ENCODE data around the gene MRPL39.

The MRPL39 gene

GRCh38 chr21:25614441-25614840 lies 7.2 kb upstream of the MRPL39 start:
- H3K27ac ChIP-seq (ENCODE audit: low read depth, low read length) = no peak overlapping the region
- H3K4me2 ChIP-seq (ENCODE audit: low read length) = no peak overlapping the region
- no peaks in the 10 kb centered on the region for H3K36me3 ChIP-seq (ENCODE audit: control insufficient read depth in 1 of 2, insufficient read depth in 2 of 2, low read length in 2 of 2)
- no peak overlapping the region for H3K14ac ChIP-seq (ENCODE audit: low read length)
- H3K4me3 ChIP-seq (ENCODE audit: low read depth, low read length) = no peak overlapping the region
- H3K9ac ChIP-seq (ENCODE audit: low read length) = no peak overlapping the region
- H3K9me3 ChIP-seq (ENCODE audit: insufficient read depth, low read depth, low read length) = no peaks in the 10 kb centered on the region
- no CpG with 5 or more reads among the region's 1 CpG for WGBS (ENCODE audit: extremely low coverage, insufficient coverage, insufficient read length)
- no peaks in the 10 kb centered on the region for H3K27me3 ChIP-seq (ENCODE audit: insufficient read depth, low read length)
- no peak overlapping the region for H2BK12ac ChIP-seq (ENCODE audit: low read length)
- H3K4me1 ChIP-seq (ENCODE audit: control insufficient read depth in 1 of 2, insufficient read depth in 2 of 2, low read length in 2 of 2) = peaks cover 0 to 2% of the 10 kb centered on the region in 2 experiments
- H2BK5ac ChIP-seq (ENCODE audit: low read depth, low read length, poor library complexity) = no peak overlapping the region
- H3K79me1 ChIP-seq (ENCODE audit: low read length) = no peaks in the 10 kb centered on the region
- no peak overlapping the region for H4K12ac ChIP-seq (ENCODE audit: low read depth, low read length)
- H3K4ac ChIP-seq (ENCODE audit: low read depth, low read length) = no peak overlapping the region
- H3K18ac ChIP-seq (ENCODE audit: low read length) = no peak overlapping the region
- H3K23ac ChIP-seq (ENCODE audit: low read length) = no peak overlapping the region
- no peak overlapping the region for H4K91ac ChIP-seq (ENCODE audit: low read depth, low read length)
- no peaks in the 10 kb centered on the region for H3K79me2 ChIP-seq (ENCODE audit: control insufficient read depth, insufficient read depth, low read length, poor library complexity)
- no peak overlapping the region for H4K8ac ChIP-seq (ENCODE audit: low read depth, low read length)
- no peak overlapping the region for H2AK5ac ChIP-seq (ENCODE audit: low read length)
- no peak overlapping the region for H2BK120ac ChIP-seq (ENCODE audit: insufficient read depth, low read length, poor library complexity)
- no peak for DNase-seq
- H2AFZ ChIP-seq (ENCODE audit: insufficient read depth, low read length, poor library complexity) = no peak overlapping the region

GRCh38 chr21:25608044-25608737 lies 910 bp upstream of the MRPL39 start:
- H3K23ac ChIP-seq (ENCODE audit: low read length) = no peak overlapping the region
- no CpG with 5 or more reads among the region's 18 CpGs for WGBS (ENCODE audit: extremely low coverage, insufficient coverage, insufficient read length)
- H3K18ac ChIP-seq (ENCODE audit: low read length) = no peak overlapping the region
- no peak overlapping the region for H3K9ac ChIP-seq (ENCODE audit: low read length)
- no peak overlapping the region for H2BK12ac ChIP-seq (ENCODE audit: low read length)
- H4K12ac ChIP-seq (ENCODE audit: low read depth, low read length) = no peak overlapping the region
- no peak overlapping the region for H4K91ac ChIP-seq (ENCODE audit: low read depth, low read length)
- H3K79me1 ChIP-seq (ENCODE audit: low read length) = peaks cover 5% of the 10 kb centered on the region
- H2BK5ac ChIP-seq (ENCODE audit: low read depth, low read length, poor library complexity) = no peak overlapping the region
- H3K27ac ChIP-seq (ENCODE audit: low read depth, low read length) = no peak overlapping the region
- H3K36me3 ChIP-seq (ENCODE audit: control insufficient read depth in 1 of 2, insufficient read depth in 2 of 2, low read length in 2 of 2) = peaks cover 3 to 8% of the 10 kb centered on the region in 2 experiments
- peak overlapping the region; percentile 90 for H3K4me3 ChIP-seq (ENCODE audit: low read depth, low read length)
- H3K4ac ChIP-seq (ENCODE audit: low read depth, low read length) = no peak overlapping the region
- peak; percentile 66 to 91 for DNase-seq
- no peak overlapping the region for H2AFZ ChIP-seq (ENCODE audit: insufficient read depth, low read length, poor library complexity)
- no peak overlapping the region for H2BK120ac ChIP-seq (ENCODE audit: insufficient read depth, low read length, poor library complexity)
- H3K14ac ChIP-seq (ENCODE audit: low read length) = no peak overlapping the region
- H3K4me2 ChIP-seq (ENCODE audit: low read length) = peak overlapping the region; percentile 61
- H4K8ac ChIP-seq (ENCODE audit: low read depth, low read length) = no peak overlapping the region
- no peaks in the 10 kb centered on the region for H3K9me3 ChIP-seq (ENCODE audit: insufficient read depth, low read depth, low read length)
- peaks cover 4% of the 10 kb centered on the region for H3K79me2 ChIP-seq (ENCODE audit: control insufficient read depth, insufficient read depth, low read length, poor library complexity)
- H3K27me3 ChIP-seq (ENCODE audit: insufficient read depth, low read length) = no peaks in the 10 kb centered on the region
- H3K4me1 ChIP-seq (ENCODE audit: control insufficient read depth in 1 of 2, insufficient read depth in 2 of 2, low read length in 2 of 2) = peaks cover 0 to 2% of the 10 kb centered on the region in 2 experiments
- H2AK5ac ChIP-seq (ENCODE audit: low read length) = no peak overlapping the region

DNA sequence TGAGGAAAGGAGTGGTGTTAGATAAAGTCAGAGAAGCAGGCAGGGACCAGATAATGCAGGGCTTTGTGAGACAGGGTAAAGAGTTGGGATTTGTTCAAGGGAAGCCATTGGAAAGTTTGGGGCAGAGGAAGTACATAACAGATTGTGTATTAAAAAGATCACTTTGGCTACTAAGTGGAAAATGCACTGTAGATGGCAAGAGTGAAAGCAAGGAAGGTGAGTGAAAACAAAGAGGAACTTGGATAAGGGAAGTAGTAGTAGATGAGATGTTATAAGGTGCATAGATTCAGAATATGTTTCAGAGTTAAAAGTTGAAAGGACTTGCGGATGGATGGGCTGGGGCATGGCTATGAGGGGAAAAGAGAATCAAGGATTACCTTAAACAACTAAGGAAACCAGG lies 17.4 kb downstream of the MRPL39 start:
- Histone ChIP-seq H3K4me3 (ENCODE audit: low read depth, low read length) (no peak overlapping the region), H3K18ac (ENCODE audit: low read length) (no peak overlapping the region), H4K8ac (ENCODE audit: low read depth, low read length) (no peak overlapping the region), H3K9me3 (ENCODE audit: insufficient read depth, low read depth, low read length) (no peaks in the 10 kb centered on the region), H3K36me3 (ENCODE audit: control insufficient read depth in 1 of 2, insufficient read depth in 2 of 2, low read length in 2 of 2) (peaks cover 2 to 20% of the 10 kb centered on the region in 2 experiments), H2AFZ (ENCODE audit: insufficient read depth, low read length, poor library complexity) (no peak overlapping the region), H3K14ac (ENCODE audit: low read length) (no peak overlapping the region), H4K91ac (ENCODE audit: low read depth, low read length) (no peak overlapping the region), H3K27me3 (ENCODE audit: insufficient read depth, low read length) (no peaks in the 10 kb centered on the region), H3K4ac (ENCODE audit: low read depth, low read length) (no peak overlapping the region), H3K27ac (ENCODE audit: low read depth, low read length) (no peak overlapping the region), H3K79me1 (ENCODE audit: low read length) (no peaks in the 10 kb centered on the region), H2AK5ac (ENCODE audit: low read length) (no peak overlapping the region), H4K12ac (ENCODE audit: low read depth, low read length) (no peak overlapping the region), H3K79me2 (ENCODE audit: control insufficient read depth, insufficient read depth, low read length, poor library complexity) (no peaks in the 10 kb centered on the region), H3K4me1 (ENCODE audit: control insufficient read depth in 1 of 2, insufficient read depth in 2 of 2, low read length in 2 of 2) (no peaks in the 10 kb centered on the region), H3K23ac (ENCODE audit: low read length) (no peak overlapping the region), H2BK12ac (ENCODE audit: low read length) (no peak overlapping the region), H3K4me2 (ENCODE audit: low read length) (no peak overlapping the region), H2BK120ac (ENCODE audit: insufficient read depth, low read length, poor library complexity) (no peak overlapping the region), H2BK5ac (ENCODE audit: low read depth, low read length, poor library complexity) (no peak overlapping the region), H3K9ac (ENCODE audit: low read length) (no peak overlapping the region)
- WGBS (ENCODE audit: extremely low coverage, insufficient coverage, insufficient read length) = no CpG with 5 or more reads among the region's 1 CpG
- DNase-seq = no peak

DNA sequence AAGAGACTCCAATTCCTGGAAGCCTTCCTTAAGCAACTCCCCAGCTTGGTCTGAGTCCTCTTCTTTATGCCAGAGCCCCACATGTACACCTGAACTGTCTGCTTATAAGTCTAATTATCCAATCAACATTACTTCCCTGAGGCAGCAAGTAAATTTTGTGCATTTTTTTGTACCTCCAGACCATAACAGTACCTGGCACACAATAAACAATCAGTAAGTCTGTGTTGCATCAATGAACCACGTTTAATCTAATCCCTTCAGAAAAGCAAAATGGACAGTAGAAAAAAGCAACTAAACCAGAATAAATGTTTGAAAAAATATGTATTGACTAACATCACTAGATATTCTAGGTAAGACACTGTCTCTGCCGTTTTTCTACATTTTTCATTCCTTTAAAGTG lies 20.5 kb downstream of the MRPL39 start:
- WGBS (ENCODE audit: extremely low coverage, insufficient coverage, insufficient read length) = no CpG with 5 or more reads among the region's 2 CpGs
- Histone ChIP-seq H3K36me3 (ENCODE audit: control insufficient read depth in 1 of 2, insufficient read depth in 2 of 2, low read length in 2 of 2) (peaks cover 0 to 8% of the 10 kb centered on the region in 2 experiments), H2AFZ (ENCODE audit: insufficient read depth, low read length, poor library complexity) (no peak overlapping the region), H4K8ac (ENCODE audit: low read depth, low read length) (no peak overlapping the region), H3K9ac (ENCODE audit: low read length) (no peak overlapping the region), H2BK12ac (ENCODE audit: low read length) (no peak overlapping the region), H3K27ac (ENCODE audit: low read depth, low read length) (no peak overlapping the region), H3K4me3 (ENCODE audit: low read depth, low read length) (no peak overlapping the region), H2BK5ac (ENCODE audit: low read depth, low read length, poor library complexity) (no peak overlapping the region), H3K27me3 (ENCODE audit: insufficient read depth, low read length) (no peaks in the 10 kb centered on the region), H3K9me3 (ENCODE audit: insufficient read depth, low read depth, low read length) (no peaks in the 10 kb centered on the region), H2AK5ac (ENCODE audit: low read length) (no peak overlapping the region), H2BK120ac (ENCODE audit: insufficient read depth, low read length, poor library complexity) (no peak overlapping the region), H4K12ac (ENCODE audit: low read depth, low read length) (no peak overlapping the region), H3K4ac (ENCODE audit: low read depth, low read length) (no peak overlapping the region), H3K14ac (ENCODE audit: low read length) (no peak overlapping the region), H4K91ac (ENCODE audit: low read depth, low read length) (no peak overlapping the region), H3K23ac (ENCODE audit: low read length) (no peak overlapping the region), H3K4me1 (ENCODE audit: control insufficient read depth in 1 of 2, insufficient read depth in 2 of 2, low read length in 2 of 2) (no peaks in the 10 kb centered on the region), H3K18ac (ENCODE audit: low read length) (no peak overlapping the region), H3K79me1 (ENCODE audit: low read length) (no peaks in the 10 kb centered on the region), H3K79me2 (ENCODE audit: control insufficient read depth, insufficient read depth, low read length, poor library complexity) (no peaks in the 10 kb centered on the region), H3K4me2 (ENCODE audit: low read length) (no peak overlapping the region)
- no peak for DNase-seq
